K562 (cell line): ENCODE data around the gene VPS13D. TPM values are rescaled to one million over a fixed set of nuclear protein-coding genes. Genes with fewer than 3 reads are reported as not detected.

Experiments
- ATAC-seq: fragments of 200-7000 bp; cut with Tn5 transposase; 3 replicates; pipeline ENCODE4 v1.9.1; 2020; ENCODE audit warnings: moderate library complexity
- BruUV-seq: library from RNA; stranded (reverse); fragments of 400-500 nt; replicated peaks from 2 replicates; lab custom pipeline; 2021; lab: Mats Ljungman, UMichigan
- CTCF ChIA-PET: fragments of 300-600 bp; formaldehyde crosslinking; extraction: SDS; loops from one replicate; lab custom pipeline; 2021; ENCODE audit warnings: low intra/inter-chr PET ratio; lab: Yijun Ruan, JAX
- POLR2A ChIA-PET: fragments of 300-600, 350-650 bp; sonication (Branson Sonifier 250); formaldehyde crosslinking; extraction: SDS; loops from one replicate; lab custom pipeline; 2021; ENCODE audit warnings: antibody characterized with exemption, inconsistent platforms; lab: Yijun Ruan, JAX
- DNase-seq, 4 experiments: peaks; one replicate each; pipeline versions ENCODE4 v3.0.0 to v3.0.0-alpha.2; 2011 to 2018; ENCODE audit warnings: low spot score in 3 of 4, mixed read lengths in 3 of 4; ENCODE audit errors: extremely low read depth in 1 of 4
- FAIRE-seq: peaks from 2 replicates; lab custom pipeline; 2011; peaks lifted over from hg19 to GRCh38; lab: Jason Lieb, UNC
- H2AFZ ChIP-seq: 2 replicates; pipeline ENCODE4 v1.6.0; 2011; ENCODE audit warnings: low read depth, low read length, control low read depth, inconsistent platforms
- H3K27ac ChIP-seq: fragments of 200-600 bp; 3 replicates; pipeline ENCODE4 v1.8.0; 2011; ENCODE audit warnings: low read depth, mild to moderate bottlenecking, control low read depth, inconsistent platforms, low read length, moderate library complexity, mixed read lengths; ENCODE audit errors: extremely low read depth
- H3K27me3 ChIP-seq, 2 experiments: fragments of 300-600 bp in 1 of 2; 2 replicates in 1 of 2; 3 replicates in 1 of 2; pipeline versions ENCODE4 v1.6.0 to v1.8.0; 2011; ENCODE audit warnings: inconsistent platforms in 2 of 2, low read length in 2 of 2, mild to moderate bottlenecking in 1 of 2, mixed read lengths in 1 of 2, moderate library complexity in 1 of 2; ENCODE audit not compliant: control insufficient read depth in 2 of 2, insufficient read depth in 2 of 2
- H3K36me3 ChIP-seq: fragments of 300-600 bp; 3 replicates; pipeline ENCODE4 v1.8.0; 2011; ENCODE audit warnings: mild to moderate bottlenecking, low read length, inconsistent platforms; ENCODE audit not compliant: control insufficient read depth, insufficient read depth
- H3K4me1 ChIP-seq, 2 experiments: fragments of 200-600 bp in 1 of 2; replicated peaks in 1 of 2; 2 replicates in 1 of 2; 3 replicates in 1 of 2; pipeline versions ENCODE4 v1.5.1 to v1.8.0; 2011; ENCODE audit warnings: inconsistent platforms in 2 of 2, low read length in 2 of 2, mild to moderate bottlenecking in 1 of 2, mixed read lengths in 1 of 2, moderate library complexity in 1 of 2; ENCODE audit not compliant: control insufficient read depth in 2 of 2, insufficient read depth in 2 of 2
- H3K4me2 ChIP-seq: 2 replicates; pipeline ENCODE4 v1.6.1; 2011; ENCODE audit warnings: low read length, control low read depth, inconsistent platforms, mixed read lengths; ENCODE audit not compliant: insufficient read depth
- H3K4me3 ChIP-seq: fragments of 200-600 bp; sonication (generic), shearing (Covaris generic); 2 replicates; pipeline ENCODE4 v1.5.1; 2016; ENCODE audit warnings: control low read depth, inconsistent platforms
- H3K79me2 ChIP-seq: fragments of 200-600 bp; 3 replicates; pipeline ENCODE4 v1.8.0; 2011; ENCODE audit warnings: low read length, inconsistent platforms; ENCODE audit not compliant: control insufficient read depth, insufficient read depth
- H3K9ac ChIP-seq, 2 experiments: 2 replicates each; pipeline versions ENCODE4 v1.6.0 to v1.6.1; 2011; ENCODE audit warnings: low read depth in 2 of 2, low read length in 2 of 2, control low read depth in 1 of 2, inconsistent platforms in 1 of 2, mild to moderate bottlenecking in 1 of 2, mixed read lengths in 1 of 2; ENCODE audit not compliant: insufficient read depth in 1 of 2
- H3K9me1 ChIP-seq: one replicate; pipeline ENCODE4 v1.6.0; 2011; ENCODE audit warnings: inconsistent platforms, mild to moderate bottlenecking, low read length, moderate library complexity; ENCODE audit not compliant: control insufficient read depth, insufficient read depth
- H3K9me3 ChIP-seq: replicated peaks from 2 replicates; pipeline ENCODE4 v1.5.1; 2011; ENCODE audit warnings: low read depth, low read length, inconsistent platforms; ENCODE audit not compliant: control insufficient read depth, insufficient read depth
- H4K20me1 ChIP-seq: replicated peaks from 2 replicates; pipeline ENCODE4 v1.6.1; 2011; ENCODE audit warnings: low read length, inconsistent platforms, mixed read lengths; ENCODE audit not compliant: control insufficient read depth, insufficient read depth
- CHD2 ChIP-seq: IDR thresholded peaks from 2 replicates; pipeline ENCODE4 v1.6.1; 2011; ENCODE audit warnings: low read depth, low read length
- E2F6 ChIP-seq, 2 experiments: IDR thresholded peaks; 2 replicates each; pipeline ENCODE4 v1.6.1; 2011; ENCODE audit warnings: borderline replicate concordance in 1 of 2, control low read depth in 1 of 2, low read depth in 1 of 2, low read length in 1 of 2, mild to moderate bottlenecking in 1 of 2, mixed read lengths in 1 of 2, moderate library complexity in 1 of 2; ENCODE audit not compliant: insufficient read depth in 1 of 2, insufficient read length in 1 of 2, poor library complexity in 1 of 2, severe bottlenecking in 1 of 2; ENCODE audit errors: extremely low read depth in 1 of 2
- HMG20B ChIP-seq: fragments of 250-450 bp; sonication (Bioruptor Pico); IDR thresholded peaks from 2 replicates; pipeline ENCODE4 v1.5.0; 2021; ENCODE audit warnings: mild to moderate bottlenecking
- MECOM ChIP-seq: fragments of 250-450 bp; sonication (Bioruptor Pico); IDR thresholded peaks from 2 replicates; pipeline ENCODE4 v1.8.0; 2022; ENCODE audit warnings: inconsistent platforms
- MYBL2 ChIP-seq, 2 experiments: fragments of 450-650 bp in 1 of 2; sonication (generic) in 1 of 2; formaldehyde crosslinking in 1 of 2; IDR thresholded peaks; 2 replicates each; pipeline versions ENCODE4 v1.6.1 to v1.8.1; 2017 to 2022; ENCODE audit warnings: borderline replicate concordance in 1 of 2, inconsistent platforms in 1 of 2, low read depth in 1 of 2, mild to moderate bottlenecking in 1 of 2, missing genetic modification reagents in 1 of 2, moderate library complexity in 1 of 2
- RFX1 ChIP-seq: fragments of 450-650 bp; IDR thresholded peaks from 2 replicates; pipeline ENCODE4 v1.6.1; 2016; ENCODE audit warnings: mild to moderate bottlenecking, moderate library complexity
- SFPQ ChIP-seq: fragments of 200-400 bp; formaldehyde crosslinking; IDR thresholded peaks from 2 replicates; pipeline ENCODE4 v1.6.1; 2017; ENCODE audit warnings: mild to moderate bottlenecking, low read depth, low read length, moderate library complexity
- TBL1XR1 ChIP-seq, 2 experiments: IDR thresholded peaks; 2 replicates each; pipeline ENCODE4 v1.6.1; 2012; ENCODE audit warnings: improper control_type of control experiment in 2 of 2, low read length in 2 of 2, mild to moderate bottlenecking in 1 of 2
- THRAP3 ChIP-seq: fragments of 450-650 bp; IDR thresholded peaks from 2 replicates; pipeline ENCODE4 v1.6.1; 2016; ENCODE audit warnings: mild to moderate bottlenecking, inconsistent platforms, borderline replicate concordance
- TSC22D4 ChIP-seq: fragments of 450-650 bp; IDR thresholded peaks from 2 replicates; pipeline ENCODE4 v1.6.1; 2016; ENCODE audit warnings: missing genetic modification characterization, missing biosample characterization, control low read depth
- USF1 ChIP-seq: sonication (generic); formaldehyde crosslinking; IDR thresholded peaks from 2 replicates; pipeline ENCODE4 v1.9.0; 2022; ENCODE audit warnings: mild to moderate bottlenecking, missing genetic modification reagents
- XRCC5 ChIP-seq: fragments of 200-400 bp; formaldehyde crosslinking; IDR thresholded peaks from 2 replicates; pipeline ENCODE4 v1.6.1; 2017; ENCODE audit warnings: low read depth, mild to moderate bottlenecking, low read length
- ZNF395 ChIP-seq: fragments of 200-800 bp; sonication (Bioruptor generic); IDR thresholded peaks from 2 replicates; pipeline ENCODE4 v1.6.1; 2017; ENCODE audit warnings: missing genetic modification characterization, missing compliant biosample characterization
- ZNF408 ChIP-seq: fragments of 250-450 bp; sonication (Bioruptor Pico); IDR thresholded peaks from 2 replicates; pipeline ENCODE4 v1.4.0; 2020; ENCODE audit warnings: low read depth, mild to moderate bottlenecking, moderate library complexity
- WGBS: fragments of 100-300 bp; shearing (Covaris generic); methylation state at CpG from one replicate; pipeline ENCODE4 v1.1.6; 2016; ENCODE audit warnings: low coverage, mixed read lengths; ENCODE audit not compliant: insufficient coverage; ENCODE audit errors: missing lambda C conversion rate; 5-methylcytosine and 5-hydroxymethylcytosine counted together
- in situ Hi-C: fragments of 300-500 bp; cut with MboI; formaldehyde crosslinking; loops from 4 replicates; pipeline ENCODE4 v1.15.0; 2018; ENCODE audit warnings: inconsistent platforms, mixed read lengths
- intact Hi-C: fragments of 100-400 bp; cut with micrococcal nuclease; formaldehyde crosslinking; loops from 2 replicates; pipeline ENCODE4 v1.14.2; 2022
- polyA plus RNA-seq, 8 experiments: library from polyadenylated mRNA; depleted of rRNA in 4 of 8; stranded (reverse) in 5 of 8; unstranded in 3 of 8; fragments of >200 nt; fragmentation: Nextera tagmentation in 2 of 8; fragmentation: Illumina TruSeq in 1 of 8; extraction: Ambion mirVana in 2 of 8; extraction: Trizol in 1 of 8; gene quantifications; 2 replicates each; pipeline versions ENCODE4 v1.2.1 to v1.2.3, GENCODE V29; 2011 to 2014; ENCODE audit warnings: inconsistent platforms in 1 of 8, missing spikeins in 1 of 8
- total RNA-seq, 7 experiments: library from RNA; depleted of rRNA in 6 of 7; stranded (reverse); fragments of >200 nt in 6 of 7; fragmentation: Illumina TruSeq in 2 of 7; extraction: Trizol in 2 of 7; gene quantifications; 2 replicates each; pipeline versions ENCODE4 v1.2.1 to v1.2.3, GENCODE V29; 2011 to 2021; ENCODE audit warnings: low replicate concordance in 1 of 7

VPS13D gene
- total and polyA plus RNA-seq, 9 of the 15 experiments (the other 6 are each of a cell fraction or from before 2014, with no cell fraction given): 6.1 to 51.5 (median 38.5) TPM

GRCh38 chr1:12537294-12537693 is 307.5 kb downstream of the VPS13D start (continued):
- peak; percentile 22; the same call in 1 of the 2 replicates for TF ChIP-seq MYBL2 (IDR thresholded peaks at IDR 0.05; ENCODE audit: low read depth)
- TF ChIP-seq MYBL2 (CRISPR knock-in tag; IDR thresholded peaks at IDR 0.05; ENCODE audit: borderline replicate concordance): no peak
- no peak for TF ChIP-seq RFX1

GRCh38 chr1:12537906-12538461 is 308.2 kb downstream of the VPS13D start:
- Histone ChIP-seq H3K36me3 (no peaks in the 10 kb centered on the region), H3K4me3 (no peak overlapping the region), H3K79me2 (no peaks in the 10 kb centered on the region), H3K9ac (peak overlapping the region; percentile 15 to 72; a peak in 2 of 4 replicates), H3K9me3 (peaks cover 6% of the 10 kb centered on the region), H2AFZ (peak overlapping the region; percentile 69), H3K27ac (peak overlapping the region; percentile 29; the same call in 2 of the 3 replicates), H3K4me1 (peaks cover 34% of the 10 kb centered on the region in 2 experiments), H3K4me2 (no peak overlapping the region), H3K9me1 (no peaks in the 10 kb centered on the region), H4K20me1 (no peaks in the 10 kb centered on the region), H3K27me3 (no peaks in the 10 kb centered on the region)
- POLR2A ChIA-PET: interaction anchor here (0.5 to 1.8 kb wide), 9 partner anchors 9 to 630 kb away, joined by 3 to 11 read pairs (median 3); no protein-coding TSS in a partner anchor
- ATAC-seq (no peak), DNase-seq (peak in 1 of 4 experiments; percentile 11), FAIRE-seq (no peak)
- in situ Hi-C loops: no loop called here
- 53% methylated on average over 3 of the region's 3 CpGs for whole genome bisulfite sequencing
- CTCF ChIA-PET: no interaction called here
- intact Hi-C loops: loop anchor here (2.0 kb wide), 1 partner anchor 131 kb away; no protein-coding TSS in a partner anchor
- no TSS peak for BruUV-seq
- no peak for TF ChIP-seq USF1 (CRISPR knock-in tag)
- TF ChIP-seq TSC22D4 (tag): no peak
- no peak for TF ChIP-seq ZNF408
- TF ChIP-seq SFPQ: no peak
- TF ChIP-seq E2F6 (IDR thresholded peaks at IDR 0.05; ENCODE audit: borderline replicate concordance in 1 of 2, extremely low read depth in 1 of 2, insufficient read depth in 1 of 2, insufficient read length in 1 of 2, low read depth in 1 of 2, low read length in 1 of 2, poor library complexity in 1 of 2, severe bottlenecking in 1 of 2): no peak
- no peak for TF ChIP-seq ZNF395 (CRISPR knock-in tag)
- no peak for TF ChIP-seq THRAP3
- TF ChIP-seq MECOM (CRISPR knock-in tag): no peak
- no peak for TF ChIP-seq TBL1XR1 (IDR thresholded peaks at IDR 0.05; ENCODE audit: low read length in 2 of 2)
- no peak for TF ChIP-seq HMG20B
- TF ChIP-seq XRCC5: no peak
- TF ChIP-seq MYBL2 (IDR thresholded peaks at IDR 0.05; ENCODE audit: low read depth): no peak
- TF ChIP-seq MYBL2 (CRISPR knock-in tag; IDR thresholded peaks at IDR 0.05; ENCODE audit: borderline replicate concordance): no peak
- no peak for TF ChIP-seq CHD2
